ENCODE measurements around the gene ANKS3.

ANKS3 gene

DNA sequence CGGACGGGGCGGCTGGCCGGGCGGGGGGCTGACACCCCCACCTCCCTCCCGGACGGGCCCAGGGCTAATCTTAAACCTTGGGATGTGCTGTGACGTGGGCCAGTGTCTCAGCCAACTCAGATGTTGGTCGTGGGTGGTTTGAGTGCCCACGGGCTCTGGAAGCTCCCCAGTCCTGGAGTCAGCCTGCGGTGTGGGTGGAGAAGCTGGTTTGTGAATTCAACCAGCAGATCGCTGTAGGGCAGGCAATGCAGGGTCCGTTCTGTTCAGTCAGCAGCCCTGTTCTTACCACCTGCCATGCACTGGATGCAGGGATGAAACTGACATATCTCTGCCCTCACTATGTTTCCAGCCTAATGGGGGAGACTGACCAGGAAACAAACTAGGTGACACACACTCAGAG lies 40.9 kb upstream of the ANKS3 start:
- DNase-seq (ENCODE audit: low spot score): no peak
- TF ChIP-seq, protein P1, sequence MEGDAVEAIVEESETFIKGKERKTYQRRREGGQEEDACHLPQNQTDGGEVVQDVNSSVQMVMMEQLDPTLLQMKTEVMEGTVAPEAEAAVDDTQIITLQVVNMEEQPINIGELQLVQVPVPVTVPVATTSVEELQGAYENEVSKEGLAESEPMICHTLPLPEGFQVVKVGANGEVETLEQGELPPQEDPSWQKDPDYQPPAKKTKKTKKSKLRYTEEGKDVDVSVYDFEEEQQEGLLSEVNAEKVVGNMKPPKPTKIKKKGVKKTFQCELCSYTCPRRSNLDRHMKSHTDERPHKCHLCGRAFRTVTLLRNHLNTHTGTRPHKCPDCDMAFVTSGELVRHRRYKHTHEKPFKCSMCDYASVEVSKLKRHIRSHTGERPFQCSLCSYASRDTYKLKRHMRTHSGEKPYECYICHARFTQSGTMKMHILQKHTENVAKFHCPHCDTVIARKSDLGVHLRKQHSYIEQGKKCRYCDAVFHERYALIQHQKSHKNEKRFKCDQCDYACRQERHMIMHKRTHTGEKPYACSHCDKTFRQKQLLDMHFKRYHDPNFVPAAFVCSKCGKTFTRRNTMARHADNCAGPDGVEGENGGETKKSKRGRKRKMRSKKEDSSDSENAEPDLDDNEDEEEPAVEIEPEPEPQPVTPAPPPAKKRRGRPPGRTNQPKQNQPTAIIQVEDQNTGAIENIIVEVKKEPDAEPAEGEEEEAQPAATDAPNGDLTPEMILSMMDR (IDR thresholded peaks at IDR 0.05; ENCODE audit: borderline replicate concordance, control extremely low read depth, extremely low read depth, insufficient read depth, missing control alignments): no peak
- in situ Hi-C loops (cut with MboI; ENCODE audit: low sequenced_read_pairs, unreplicated experiment): no loop called here

DNA sequence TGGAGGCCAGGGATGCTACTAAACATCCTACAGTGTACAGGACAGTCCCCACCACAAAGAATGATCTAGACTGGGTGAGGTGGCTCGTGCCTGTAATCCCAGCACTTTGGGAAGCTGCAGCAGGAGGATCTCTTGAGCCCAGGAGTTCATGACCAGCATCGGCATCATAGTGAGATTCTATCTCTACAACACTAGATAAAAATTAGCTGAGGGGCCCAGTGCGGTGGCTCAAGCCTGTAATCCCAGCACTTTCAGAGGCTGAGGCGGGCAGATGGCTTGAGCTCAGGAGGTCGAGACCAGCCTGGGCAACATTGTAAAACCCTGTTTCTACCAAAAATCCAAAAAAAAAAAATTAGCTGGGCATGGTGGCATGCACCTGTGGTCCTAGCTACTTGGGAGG lies 38.3 kb upstream of the ANKS3 start:
- DNase-seq (ENCODE audit: low spot score): no peak
- TF ChIP-seq, protein P1 (IDR thresholded peaks at IDR 0.05; ENCODE audit: borderline replicate concordance, control extremely low read depth, extremely low read depth, insufficient read depth, missing control alignments): no peak
- in situ Hi-C loops (cut with MboI; ENCODE audit: low sequenced_read_pairs, unreplicated experiment): no loop called here

DNA sequence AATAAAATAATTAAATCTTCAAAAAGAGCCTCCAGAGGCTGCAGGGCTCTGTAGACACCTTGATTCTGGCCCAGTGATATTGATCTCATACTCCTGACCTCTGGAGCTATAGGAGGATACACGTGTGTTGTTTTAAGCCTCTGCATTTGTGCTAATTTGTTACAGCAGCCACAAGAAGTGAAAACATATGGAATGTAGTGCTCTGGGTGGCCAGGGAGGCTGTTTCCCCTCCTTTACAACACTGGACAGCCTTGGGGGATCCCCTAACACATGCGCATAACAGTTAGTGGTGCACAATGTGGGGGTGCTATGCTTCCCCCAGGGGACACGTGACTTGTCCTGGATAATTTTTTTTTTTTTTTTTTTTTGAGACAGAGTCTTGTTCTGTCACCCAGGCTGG lies 37.6 kb upstream of the ANKS3 start:
- TF ChIP-seq, protein P1 (IDR thresholded peaks at IDR 0.05; ENCODE audit: borderline replicate concordance, control extremely low read depth, extremely low read depth, insufficient read depth, missing control alignments): no peak
- in situ Hi-C loops (cut with MboI; ENCODE audit: low sequenced_read_pairs, unreplicated experiment): no loop called here
- no peak for DNase-seq (ENCODE audit: low spot score)

DNA sequence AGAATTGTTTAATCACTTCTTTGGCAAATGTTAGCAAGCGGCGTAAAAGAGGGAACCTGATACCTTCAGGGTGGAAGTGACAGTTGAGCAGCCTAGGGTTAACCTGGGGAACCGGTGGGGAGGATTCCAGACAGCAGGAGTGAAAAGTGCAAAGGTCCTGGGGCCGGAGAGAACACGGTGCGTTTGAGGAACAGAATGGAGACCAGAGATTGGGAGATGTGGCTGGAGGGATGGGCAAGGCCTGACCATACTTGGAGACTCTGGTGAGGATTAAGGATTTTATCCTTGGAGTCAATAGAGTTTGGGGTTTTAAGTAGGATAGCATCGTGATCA lies 35.2 kb upstream of the ANKS3 start:
- in situ Hi-C loops (cut with MboI; ENCODE audit: low sequenced_read_pairs, unreplicated experiment): no loop called here
- TF ChIP-seq, protein P1 (IDR thresholded peaks at IDR 0.05; ENCODE audit: borderline replicate concordance, control extremely low read depth, extremely low read depth, insufficient read depth, missing control alignments): no peak
- no peak for DNase-seq (ENCODE audit: low spot score)

DNA sequence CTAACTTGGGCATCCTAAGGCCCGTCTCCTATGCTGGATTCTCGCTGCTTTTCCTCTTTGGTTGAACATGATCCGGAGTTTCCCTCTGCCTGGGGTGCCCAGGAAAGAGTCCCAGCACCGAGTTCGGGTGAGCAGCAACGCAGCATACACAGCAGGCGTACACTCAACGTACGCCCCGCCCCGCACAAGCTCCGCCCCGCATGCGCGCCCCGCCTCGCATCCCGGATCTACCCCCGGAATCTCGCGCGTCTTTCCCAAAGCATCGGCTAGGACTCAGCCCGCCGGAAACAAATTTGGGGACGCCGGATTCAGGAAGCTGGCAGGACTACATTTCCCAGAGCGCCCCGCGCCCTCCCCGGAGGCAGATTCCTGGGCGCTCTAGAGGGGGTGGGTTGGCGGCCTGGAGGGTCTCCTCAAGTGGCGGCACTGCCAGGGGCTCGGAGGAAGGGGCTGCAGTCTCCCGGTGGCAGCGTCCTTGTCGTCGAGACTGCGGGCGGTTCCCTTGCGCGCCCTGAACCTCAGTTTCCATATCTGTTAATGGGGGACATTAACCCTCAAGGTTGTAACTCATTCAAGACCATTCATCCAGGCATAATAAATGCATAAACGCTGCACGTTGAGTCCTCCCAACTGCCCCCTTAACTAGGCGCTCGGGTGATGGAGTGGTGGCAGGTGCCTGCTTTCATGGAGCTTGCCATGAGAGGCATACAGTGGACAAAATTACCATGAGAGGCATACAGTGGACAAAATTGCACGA lies 34.7 kb upstream of the ANKS3 start:
- peak; percentile 94 for DNase-seq (ENCODE audit: low spot score)
- TF ChIP-seq, protein P1 (IDR thresholded peaks at IDR 0.05; ENCODE audit: borderline replicate concordance, control extremely low read depth, extremely low read depth, insufficient read depth, missing control alignments): no peak
- in situ Hi-C loops (cut with MboI; ENCODE audit: low sequenced_read_pairs, unreplicated experiment): no loop called here

DNA sequence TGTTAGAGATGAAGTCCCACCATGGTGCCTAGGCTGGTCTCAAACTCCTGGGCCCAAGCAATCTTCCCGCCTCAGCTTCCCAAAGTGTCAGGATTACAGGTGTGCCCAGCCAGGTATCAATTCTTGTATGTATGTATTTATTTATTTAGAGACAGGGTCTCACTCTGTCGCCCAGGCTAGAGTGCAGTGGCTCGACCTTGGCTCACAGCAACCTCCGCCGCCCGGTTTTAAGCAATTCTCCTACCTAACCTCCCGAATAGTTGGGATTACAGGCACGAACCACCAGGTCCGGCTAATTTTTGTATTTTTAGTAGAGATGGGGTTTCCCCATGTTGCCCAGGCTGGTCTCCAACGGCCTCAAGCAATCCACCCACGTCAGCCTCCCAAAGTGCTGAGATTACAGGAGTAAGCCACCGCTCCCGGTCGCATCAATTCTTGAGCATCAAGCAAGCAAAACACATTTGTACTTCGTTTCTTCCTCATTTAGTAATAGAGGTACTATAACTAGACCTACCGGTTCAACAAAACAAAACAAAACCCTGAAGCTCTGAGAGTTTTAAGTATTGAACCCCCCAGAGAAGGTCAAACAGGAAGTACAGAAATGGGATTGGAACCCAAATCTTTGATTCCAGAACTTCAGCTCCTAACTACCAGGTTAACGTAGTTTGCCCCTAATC lies 33.9 kb upstream of the ANKS3 start:
- DNase-seq (ENCODE audit: low spot score): no peak
- TF ChIP-seq, protein P1 (IDR thresholded peaks at IDR 0.05; ENCODE audit: borderline replicate concordance, control extremely low read depth, extremely low read depth, insufficient read depth, missing control alignments): no peak
- in situ Hi-C loops (cut with MboI; ENCODE audit: low sequenced_read_pairs, unreplicated experiment): no loop called here

All from GM13976 (cell line).